Ammon's horn (tissue), 1 donor: Measurements from ENCODE around the gene ATG9B.

Experiments
- DNase-seq: peaks from one replicate; pipeline ENCODE4 v3.0.0-alpha.2; 2016; ENCODE audit warnings: low spot score

Gene ATG9B

DNA sequence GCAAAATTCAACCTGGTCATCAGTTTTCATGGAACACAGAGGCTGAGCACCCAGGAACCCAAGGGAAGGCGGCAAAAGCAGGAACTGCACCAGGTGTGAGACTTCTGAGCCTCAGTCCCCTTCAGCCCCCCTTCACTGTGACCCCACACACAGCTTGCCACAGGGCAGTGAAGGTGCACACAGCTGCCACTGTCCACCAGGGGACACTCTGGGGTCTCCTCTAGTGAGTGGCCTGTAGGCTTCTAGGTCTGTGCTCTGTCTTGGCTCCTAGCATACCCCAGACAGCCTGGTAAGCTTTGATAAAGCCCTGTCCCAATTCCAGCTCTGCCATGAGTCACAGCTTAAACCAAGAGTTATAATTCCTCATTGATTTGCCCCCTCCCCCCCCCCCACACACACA, 58.3 kb downstream of the ATG9B start:
- DNase-seq = no peak

DNA sequence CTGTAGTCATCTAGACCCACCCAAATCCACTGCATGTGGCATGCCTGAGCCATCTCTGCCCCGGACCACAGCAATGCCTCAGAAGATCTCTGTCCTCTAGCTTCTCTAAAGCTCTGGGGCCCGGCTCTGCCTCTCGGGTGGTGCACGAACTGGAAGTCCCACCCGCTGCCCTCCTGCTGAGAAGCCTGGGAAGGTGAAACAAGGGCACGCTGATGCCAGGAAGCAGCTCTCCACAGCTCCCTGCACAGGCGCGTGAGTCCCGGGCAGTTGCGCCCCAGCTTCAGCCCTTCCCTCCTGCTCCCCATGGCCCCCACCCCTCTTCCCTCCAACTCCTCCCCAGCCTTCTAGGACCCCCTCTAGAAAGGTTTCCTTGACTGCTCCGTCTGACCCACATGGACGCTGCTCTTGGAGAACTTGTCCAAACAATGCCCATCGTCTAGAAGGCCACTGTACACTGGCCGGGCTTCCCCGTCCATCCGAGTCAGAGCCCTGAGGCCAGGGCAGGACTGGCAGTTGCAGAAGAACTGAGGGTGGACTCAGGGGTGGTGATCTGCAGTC, 58.9 kb downstream of the ATG9B start:
- DNase-seq = no peak
